ENCODE data around the gene CASZ1. TPM values are rescaled to one million over a fixed set of nuclear protein-coding genes. Genes with fewer than 3 reads are reported as not detected.

The CASZ1 gene
- total and polyA plus RNA-seq, 8 donors = 6.0 to 166 (median 39.8) TPM

DNA sequence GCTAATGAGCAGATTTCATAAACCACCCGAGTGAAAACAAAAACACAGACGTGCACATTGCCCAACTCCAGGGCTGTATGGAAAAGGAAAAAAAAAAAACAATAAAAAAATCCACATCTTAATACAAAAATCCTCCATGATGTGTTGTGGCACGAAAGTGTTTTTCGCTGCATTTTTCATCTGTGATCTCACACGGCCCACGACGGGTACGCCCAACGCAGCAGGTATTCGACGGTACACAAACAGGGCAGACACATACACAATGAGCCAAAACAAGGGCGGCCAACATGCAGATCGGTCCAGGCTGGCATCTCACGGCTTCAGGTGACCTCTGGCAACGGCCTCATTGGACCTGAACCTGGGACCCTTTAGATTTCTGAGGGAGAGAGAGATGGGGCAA lies 31.1 kb downstream of the CASZ1 start:
- TF ChIP-seq, protein P1, sequence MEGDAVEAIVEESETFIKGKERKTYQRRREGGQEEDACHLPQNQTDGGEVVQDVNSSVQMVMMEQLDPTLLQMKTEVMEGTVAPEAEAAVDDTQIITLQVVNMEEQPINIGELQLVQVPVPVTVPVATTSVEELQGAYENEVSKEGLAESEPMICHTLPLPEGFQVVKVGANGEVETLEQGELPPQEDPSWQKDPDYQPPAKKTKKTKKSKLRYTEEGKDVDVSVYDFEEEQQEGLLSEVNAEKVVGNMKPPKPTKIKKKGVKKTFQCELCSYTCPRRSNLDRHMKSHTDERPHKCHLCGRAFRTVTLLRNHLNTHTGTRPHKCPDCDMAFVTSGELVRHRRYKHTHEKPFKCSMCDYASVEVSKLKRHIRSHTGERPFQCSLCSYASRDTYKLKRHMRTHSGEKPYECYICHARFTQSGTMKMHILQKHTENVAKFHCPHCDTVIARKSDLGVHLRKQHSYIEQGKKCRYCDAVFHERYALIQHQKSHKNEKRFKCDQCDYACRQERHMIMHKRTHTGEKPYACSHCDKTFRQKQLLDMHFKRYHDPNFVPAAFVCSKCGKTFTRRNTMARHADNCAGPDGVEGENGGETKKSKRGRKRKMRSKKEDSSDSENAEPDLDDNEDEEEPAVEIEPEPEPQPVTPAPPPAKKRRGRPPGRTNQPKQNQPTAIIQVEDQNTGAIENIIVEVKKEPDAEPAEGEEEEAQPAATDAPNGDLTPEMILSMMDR (IDR thresholded peaks at IDR 0.05) = no peak
- no peak for TF ChIP-seq POLR2A (IDR thresholded peaks at IDR 0.05)
- TF ChIP-seq POLR2AphosphoS5 (IDR thresholded peaks at IDR 0.05) = no peak
- TF ChIP-seq EP300 (IDR thresholded peaks at IDR 0.05) = no peak
- intact Hi-C loops (cut with DNase I; ENCODE audit: low total_unique reads) = no loop called here
- H3K4me1 ChIP-seq = peaks cover 52 to 90% (median 70%) of the 10 kb centered on the region in 4 donors
- peaks cover 0 to 4% (median 0%) of the 10 kb centered on the region in 4 donors for H3K36me3 ChIP-seq
- no peak for DNase-seq
- 33 to 66% (median 46%) methylated on average over 15 of the region's 15 CpGs for WGBS, 5 donors
- H3K4me3 ChIP-seq = no peak overlapping the region
- H3K9me3 ChIP-seq = no peaks in the 10 kb centered on the region
- peak overlapping the region; percentile 60 to 86 (median 74) for H3K27ac ChIP-seq
- H3K27me3 ChIP-seq = no peaks in the 10 kb centered on the region

DNA sequence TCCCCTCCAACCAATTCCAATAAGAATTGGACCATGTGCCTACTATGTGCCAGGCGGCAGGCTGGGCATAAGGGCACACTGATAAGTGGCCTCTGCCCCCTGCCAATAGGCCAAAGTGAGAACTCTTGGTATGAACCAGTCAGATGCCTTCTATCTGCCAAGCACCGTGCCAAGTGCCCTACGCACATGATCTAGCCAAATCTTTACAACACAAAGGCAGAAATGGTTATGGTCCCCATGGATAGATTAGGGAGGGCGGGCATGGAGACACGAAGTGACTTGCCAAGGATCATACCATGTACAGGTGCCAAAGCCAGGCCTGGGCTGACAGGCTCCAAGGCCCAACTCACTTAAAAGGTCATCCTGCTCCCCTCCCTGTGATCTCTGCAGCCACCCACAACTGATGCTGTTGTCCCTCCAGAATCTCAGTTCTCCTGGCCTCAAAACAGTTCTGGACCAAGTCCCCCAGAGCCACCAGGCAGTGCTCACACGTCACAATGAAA lies 32.1 kb downstream of the CASZ1 start:
- intact Hi-C loops (cut with DNase I; ENCODE audit: low total_unique reads) = no loop called here

DNA sequence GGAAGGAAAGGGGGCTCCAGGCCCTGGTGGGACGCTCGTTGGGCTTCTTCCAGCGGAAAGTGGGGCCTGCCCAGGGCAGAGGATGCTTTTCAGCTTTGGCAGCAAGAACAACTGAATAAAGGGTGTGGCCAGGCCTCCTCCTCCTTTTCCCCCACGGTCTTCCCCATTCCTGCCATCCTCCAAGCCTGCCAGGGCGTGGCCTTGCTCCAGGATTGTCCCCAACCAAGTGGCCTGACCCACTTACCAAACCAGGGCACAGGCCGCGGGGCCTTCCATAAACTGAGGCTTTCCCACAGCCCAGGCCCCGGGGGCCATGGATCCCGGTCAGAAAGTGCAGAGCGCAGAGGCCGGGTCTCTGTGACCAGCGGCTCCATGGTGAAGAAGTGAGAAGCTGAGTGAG lies 33.6 kb downstream of the CASZ1 start:
- TF ChIP-seq POLR2A (IDR thresholded peaks at IDR 0.05) = no peak
- TF ChIP-seq POLR2AphosphoS5 (IDR thresholded peaks at IDR 0.05) = no peak
- TF ChIP-seq EP300 (IDR thresholded peaks at IDR 0.05) = no peak
- TF ChIP-seq, protein P1 (IDR thresholded peaks at IDR 0.05) = no peak
- Histone ChIP-seq H3K9me3 (no peaks in the 10 kb centered on the region), H3K4me3 (no peak overlapping the region), H3K4me1 (peaks cover 70 to 100% (median 90%) of the 10 kb centered on the region in 4 donors), H3K27me3 (no peaks in the 10 kb centered on the region), H3K36me3 (peaks cover 0 to 9% (median 0%) of the 10 kb centered on the region in 4 donors), H3K27ac (peak overlapping the region; percentile 34 to 86 (median 78))
- no peak for DNase-seq
- intact Hi-C loops (cut with DNase I; ENCODE audit: low total_unique reads) = no loop called here
- WGBS, 5 donors = 70 to 86% (median 73%) methylated on average over 11 to 12 of the region's 12 CpGs

More for the DNA sequence above, 32.1 kb downstream of the CASZ1 start:
- Histone ChIP-seq H3K27ac (peak overlapping the region; percentile 6 to 78 (median 61)), H3K27me3 (no peaks in the 10 kb centered on the region), H3K36me3 (peaks cover 0 to 9% (median 0%) of the 10 kb centered on the region in 4 donors), H3K9me3 (no peaks in the 10 kb centered on the region), H3K4me3 (no peak overlapping the region), H3K4me1 (peaks cover 60 to 98% (median 78%) of the 10 kb centered on the region in 4 donors)
- WGBS, 5 donors = 43 to 72% (median 61%) methylated on average over 6 of the region's 6 CpGs
- TF ChIP-seq POLR2AphosphoS5 (IDR thresholded peaks at IDR 0.05) (no peak), EP300 (IDR thresholded peaks at IDR 0.05) (no peak), POLR2A (IDR thresholded peaks at IDR 0.05) (no peak)
- TF ChIP-seq, protein P1 (IDR thresholded peaks at IDR 0.05) = no peak
- no peak for DNase-seq

DNA sequence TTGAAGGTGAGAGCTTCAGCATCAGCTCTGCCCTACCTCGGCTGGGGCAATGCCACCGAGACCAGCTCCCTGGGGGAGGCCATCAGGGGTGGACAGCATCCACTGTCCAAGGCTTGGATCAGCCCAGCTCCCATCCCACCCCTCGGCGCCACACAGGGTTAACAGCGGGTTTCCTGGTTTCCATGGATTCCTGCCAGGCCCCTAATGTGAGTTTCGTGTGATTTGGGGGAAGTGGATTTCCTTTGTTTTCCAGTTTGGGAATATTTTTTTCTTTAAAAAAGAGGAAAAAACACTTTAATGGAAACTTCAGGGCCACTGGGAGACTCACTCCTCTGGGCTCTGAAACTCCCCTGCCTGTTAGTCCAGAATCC lies 34.3 kb downstream of the CASZ1 start:
- peak overlapping the region; percentile 69 to 86 (median 78) for H3K27ac ChIP-seq
- H3K36me3 ChIP-seq = peaks cover 0 to 9% (median 0%) of the 10 kb centered on the region in 4 donors
- peak overlapping the region in 1 of 4 donors; percentile 20 for H3K4me3 ChIP-seq
- 15 to 37% (median 32%) methylated on average over 6 of the region's 6 CpGs for WGBS, 5 donors
- intact Hi-C loops (cut with DNase I; ENCODE audit: low total_unique reads) = no loop called here
- no peaks in the 10 kb centered on the region for H3K27me3 ChIP-seq
- no peak for TF ChIP-seq POLR2AphosphoS5 (IDR thresholded peaks at IDR 0.05)
- TF ChIP-seq, protein P1 (IDR thresholded peaks at IDR 0.05) = no peak
- TF ChIP-seq EP300 (IDR thresholded peaks at IDR 0.05) = no peak
- TF ChIP-seq POLR2A (IDR thresholded peaks at IDR 0.05) = no peak
- H3K9me3 ChIP-seq = no peaks in the 10 kb centered on the region
- no peak for DNase-seq
- H3K4me1 ChIP-seq = peaks cover 77 to 100% (median 92%) of the 10 kb centered on the region in 4 donors

Data from stomach (tissue), 9 donors.